Measurements from ENCODE around the gene STRBP. TPM values are rescaled to one million over a fixed set of nuclear protein-coding genes. Genes with fewer than 3 reads are reported as not detected.

Gene STRBP
- total RNA-seq, 1 donor from 2014 or later: 22.1 TPM

Other genes starting within 250 kb of the STRBP start
- gene GPR21, start 234.9 kb downstream of the STRBP start, total RNA-seq: 0.54 and 0.88 TPM in 2 replicates
- not detected in 2 replicates for gene CRB2, start 87.6 kb upstream of the STRBP start, total RNA-seq

Measured in activated T-helper 1 cell treated with anti-CD3 and anti-CD28 coated beads, Interleukin-12 subunit alpha, Interleukin-12 subunit beta, Interleukin-2, Interleukin-4 antibody, amounts not matched to agents 30 ng/mL and 10 ng/mL and 1 ng/mL, durations not matched to agents 14 hours and 24 hours and 36 hours (primary cell).